B cell (primary cell): Measurements from ENCODE around the gene PSMB2. TPM values are rescaled to one million over a fixed set of nuclear protein-coding genes. Genes with fewer than 3 reads are reported as not detected.

Experiments
- ATAC-seq: fragments of 200-7000 bp; cut with Tn5 transposase; one replicate; pipeline ENCODE4 v1.10.0; 2021; ENCODE audit warnings: low read depth, mild to moderate bottlenecking, moderate number of reproducible peaks, moderate library complexity
- CTCF ChIA-PET: fragments of 350-600 bp; sonication (Branson Sonifier 250); formaldehyde crosslinking; loops from one replicate; lab custom pipeline; 2021; ENCODE audit warnings: antibody characterized with exemption, inconsistent platforms; lab: Charles Lee
- POLR2A ChIA-PET: fragments of 350-600 bp; sonication (Branson Sonifier 250); formaldehyde crosslinking; loops from one replicate; lab custom pipeline; 2021; ENCODE audit warnings: antibody characterized with exemption; lab: Charles Lee
- DNase-seq: peaks from one replicate; pipeline ENCODE4 v3.0.0; 2013
- H2AFZ ChIP-seq: 2 replicates; pipeline ENCODE4 v1.6.1; 2012; ENCODE audit warnings: mild to moderate bottlenecking, low read depth, low read length; ENCODE audit not compliant: insufficient read depth, poor library complexity, severe bottlenecking
- H3K27ac ChIP-seq, 2 donors: 1 replicate in 1 of 2; 2 replicates in 1 of 2; pipeline ENCODE4 v1.5.1; 2012 to 2013; ENCODE audit warnings: low read length in 2 of 2, mild to moderate bottlenecking in 2 of 2, moderate library complexity in 1 of 2
- H3K27me3 ChIP-seq, 4 experiments: fragments of 200-600 bp in 1 of 4; sonication (generic) in 1 of 4; replicated peaks in 1 of 4; 1 replicate in 2 of 4; 2 replicates in 2 of 4; pipeline versions ENCODE4 v1.6.1 to v1.7.0; 2013 to 2016; ENCODE audit warnings: low read length in 3 of 4, mild to moderate bottlenecking in 2 of 4, mixed read lengths in 1 of 4, moderate library complexity in 1 of 4; ENCODE audit not compliant: insufficient read depth in 4 of 4, control insufficient read depth in 3 of 4; ENCODE audit errors: control extremely low read depth in 1 of 4
- H3K36me3 ChIP-seq, 2 experiments: replicated peaks in 1 of 2; 1 replicate in 1 of 2; 2 replicates in 1 of 2; pipeline versions ENCODE4 v1.6.1 to v1.7.1; 2013; ENCODE audit warnings: low read length in 1 of 2; ENCODE audit not compliant: insufficient read depth in 2 of 2, control insufficient read depth in 1 of 2; ENCODE audit errors: control extremely low read depth in 1 of 2, extremely low read depth in 1 of 2
- H3K4me1 ChIP-seq, 2 donors: fragments of 200-600 bp in 1 of 2; sonication (generic) in 1 of 2; 1 replicate in 1 of 2; 2 replicates in 1 of 2; pipeline versions ENCODE4 v1.5.1 to v1.6.1; 2013 to 2017; ENCODE audit warnings: low read length in 2 of 2; ENCODE audit not compliant: control insufficient read depth in 2 of 2, insufficient read depth in 2 of 2
- H3K4me2 ChIP-seq: replicated peaks from 2 replicates; pipeline ENCODE3; 2012; ENCODE audit warnings: mild to moderate bottlenecking, low read depth, low read length; ENCODE audit not compliant: poor library complexity, severe bottlenecking
- H3K4me3 ChIP-seq, 5 experiments: fragments of 200-600 bp in 1 of 5; sonication (generic) in 1 of 5; 1 replicate in 3 of 5; 2 replicates in 2 of 5; pipeline versions ENCODE4 v1.5.1 to v1.7.0; 2011 to 2016; ENCODE audit warnings: low read length in 4 of 5, mild to moderate bottlenecking in 4 of 5, low read depth in 2 of 5, control low read depth in 1 of 5, moderate library complexity in 1 of 5; ENCODE audit not compliant: insufficient read depth in 1 of 5; ENCODE audit errors: control extremely low read depth in 1 of 5, extremely low read depth in 1 of 5
- H3K79me2 ChIP-seq: fragments of 200-600 bp; sonication (generic); one replicate; pipeline ENCODE4 v1.6.0; 2016; ENCODE audit warnings: low read length; ENCODE audit not compliant: control insufficient read depth, insufficient read depth
- H3K9ac ChIP-seq: fragments of 200-600 bp; sonication (generic); 2 replicates; pipeline ENCODE4 v1.6.1; 2017; ENCODE audit warnings: mild to moderate bottlenecking, low read length, moderate library complexity
- H3K9me3 ChIP-seq, 3 donors: one replicate each; pipeline versions ENCODE4 v1.6.1 to v1.7.1; 2013; ENCODE audit warnings: low read length in 2 of 3; ENCODE audit not compliant: control insufficient read depth in 2 of 3, insufficient read depth in 1 of 3; ENCODE audit errors: control extremely low read depth in 1 of 3
- H4K20me1 ChIP-seq: 2 replicates; pipeline ENCODE4 v1.6.0; 2012; ENCODE audit warnings: mild to moderate bottlenecking, low read length; ENCODE audit not compliant: insufficient read depth, control insufficient read depth, poor library complexity, severe bottlenecking
- H3K27ac Mint-ChIP-seq: one replicate; pipeline ENCODE4 v1.8.0; 2021; ENCODE audit warnings: mixed read lengths
- H3K27me3 Mint-ChIP-seq: one replicate; pipeline ENCODE4 v1.8.0; 2021; ENCODE audit warnings: mixed read lengths
- H3K4me1 Mint-ChIP-seq: one replicate; pipeline ENCODE4 v1.8.0; 2021; ENCODE audit warnings: mixed read lengths
- H3K4me3 Mint-ChIP-seq: one replicate; pipeline ENCODE4 v1.8.0; 2021; ENCODE audit warnings: mixed read lengths
- H3K9me3 Mint-ChIP-seq: one replicate; pipeline ENCODE4 v1.8.0; 2022; ENCODE audit warnings: mixed read lengths; ENCODE audit not compliant: insufficient read depth
- CTCF ChIP-seq: fragments of 200-600 bp; IDR thresholded peaks from one replicate; pipeline ENCODE4 v1.8.0; 2022; ENCODE audit warnings: antibody characterized with exemption, mild to moderate bottlenecking
- EZH2 ChIP-seq: IDR thresholded peaks from 2 replicates; pipeline ENCODE4 v1.6.1; 2012; ENCODE audit warnings: borderline replicate concordance, low read depth, mild to moderate bottlenecking, moderate library complexity, low read length; ENCODE audit not compliant: insufficient read depth, poor library complexity, severe bottlenecking
- whole genome bisulfite sequencing: methylation state at CpG from one replicate; pipeline ENCODE4 v1.1.5; 2013; ENCODE audit warnings: missing lambda C conversion rate; ENCODE audit not compliant: insufficient coverage; 5-methylcytosine and 5-hydroxymethylcytosine counted together
- intact Hi-C: fragments of 100-400 bp; cut with micrococcal nuclease; formaldehyde crosslinking; loops from one replicate; pipeline ENCODE4 v1.10.0; 2022
- polyA plus RNA-seq: library from polyadenylated mRNA; depleted of rRNA; stranded (reverse); fragments of >200 nt; gene quantifications from 2 replicates; pipeline ENCODE4 v1.2.3, GENCODE V29; 2012
- total RNA-seq, 2 donors: library from RNA; stranded (reverse); fragments of 120-200 nt in 1 of 2; gene quantifications; 1 replicate in 1 of 2; 2 replicates in 1 of 2; pipeline versions ENCODE4 v1.2.3 to v1.2.4, GENCODE V29; 2013 to 2022

Gene PSMB2
- total and polyA plus RNA-seq, 2 donors (not counting 1 experiment from before 2014, with no cell fraction given) = 20.5 to 26.2 TPM

- Histone ChIP-seq H3K9me3 (peaks cover 0 to 7% (median 0%) of the 10 kb centered on the region in 3 donors), H3K27ac (no peak overlapping the region), H3K4me2 (no peak overlapping the region), H3K4me3 (no peak overlapping the region), H3K4me1 (peaks cover 16 to 23% of the 10 kb centered on the region in 2 donors), H2AFZ (no peak overlapping the region), H3K27me3 (peaks cover 0 to 21% (median 6%) of the 10 kb centered on the region in 4 experiments), H3K9ac (no peak overlapping the region), H3K36me3 (no peaks in the 10 kb centered on the region), H3K79me2 (no peaks in the 10 kb centered on the region), H4K20me1 (no peaks in the 10 kb centered on the region)
- H3K4me3 Mint-ChIP-seq = peak overlapping the region; percentile 8
- H3K27ac Mint-ChIP-seq = no peak overlapping the region
- no peaks in the 10 kb centered on the region for H3K9me3 Mint-ChIP-seq
- H3K27me3 Mint-ChIP-seq = peaks cover 26% of the 10 kb centered on the region
- intact Hi-C loops = no loop called here
- ATAC-seq (no peak), DNase-seq (no peak)
- ChIA-PET CTCF (interaction anchor here (0.9 to 10.5 kb wide), 5 partner anchors 10 to 204 kb away, joined by 3 to 111 read pairs (median 17); partner anchors contain the start of gene C1orf216), POLR2A (no interaction called here)
- H3K4me1 Mint-ChIP-seq = peaks cover 22% of the 10 kb centered on the region
- 95% methylated on average over 2 of the region's 2 CpGs for WGBS
- TF ChIP-seq CTCF (no peak), EZH2 (no peak)
Measured at GRCh38 chr1:35572296-35572695, 69.0 kb downstream of the PSMB2 start.

GRCh38 chr1:35571263-35571662 lies 70.1 kb downstream of the PSMB2 start:
- H3K4me3 Mint-ChIP-seq = no peak overlapping the region
- peaks cover 17% of the 10 kb centered on the region for H3K4me1 Mint-ChIP-seq
- Histone ChIP-seq H3K9ac (no peak overlapping the region), H3K27ac (no peak overlapping the region), H2AFZ (no peak overlapping the region), H3K4me3 (no peak overlapping the region), H3K27me3 (peaks cover 0 to 21% (median 6%) of the 10 kb centered on the region in 4 experiments), H4K20me1 (no peaks in the 10 kb centered on the region), H3K36me3 (peaks cover 0 to 5% of the 10 kb centered on the region in 2 experiments), H3K4me2 (no peak overlapping the region), H3K9me3 (peaks cover 0 to 7% (median 0%) of the 10 kb centered on the region in 3 donors), H3K4me1 (peaks cover 11 to 15% of the 10 kb centered on the region in 2 donors), H3K79me2 (no peaks in the 10 kb centered on the region)
- ATAC-seq = no peak
- no peak overlapping the region for H3K27ac Mint-ChIP-seq
- H3K9me3 Mint-ChIP-seq = no peaks in the 10 kb centered on the region
- ChIA-PET CTCF (interaction anchor here (0.7 to 10.5 kb wide), 8 partner anchors 9 to 477 kb away, joined by 3 to 111 read pairs (median 6); partner anchors contain the start of gene C1orf216), POLR2A (no interaction called here)
- TF ChIP-seq CTCF = no peak
- TF ChIP-seq EZH2 = no peak
- DNase-seq = no peak
- intact Hi-C loops = no loop called here
- peaks cover 26% of the 10 kb centered on the region for H3K27me3 Mint-ChIP-seq
- WGBS = 93% methylated on average over 6 of the region's 8 CpGs
